ENCODE measurements around the gene NQO2. TPM values are rescaled to one million over a fixed set of nuclear protein-coding genes. Genes with fewer than 3 reads are reported as not detected.

NQO2 gene
- total RNA-seq, 1 experiment from 2014 or later = 26.8 TPM

GRCh38 chr6:2982426-2983117, 17.1 kb upstream of the NQO2 start:
- ChIA-PET CTCF (no interaction called here), POLR2A (ENCODE audit: unreplicated experiment) (interaction anchor here (0.9 kb wide), 1 partner anchor 11 kb away, joined by 5 read pairs; the partner anchor contains the start of gene SERPINB6)
- Histone ChIP-seq H3K4me1 (ENCODE audit: insufficient read depth, low read length) (peaks cover 78% of the 10 kb centered on the region), H3K4me2 (ENCODE audit: low read length) (peak overlapping the region; percentile 49), H3K9me2 (replicated peaks; ENCODE audit: low read length) (no peaks in the 10 kb centered on the region), H4K20me1 (ENCODE audit: low read length) (no peaks in the 10 kb centered on the region), H3K27ac (ENCODE audit: low read length) (peak overlapping the region; percentile 89), H3K27me3 (ENCODE audit: low read length) (no peaks in the 10 kb centered on the region), H3K9me3 (ENCODE audit: low read length) (no peaks in the 10 kb centered on the region), H3K9ac (ENCODE audit: low read length) (peak overlapping the region; percentile 64), H2AFZ (ENCODE audit: low read length) (no peak overlapping the region), H3K79me2 (ENCODE audit: low read length) (no peaks in the 10 kb centered on the region), H3K4me3 (ENCODE audit: low read length) (no peak overlapping the region), H3K36me3 (ENCODE audit: low read depth, low read length) (no peaks in the 10 kb centered on the region), H3F3A (ENCODE audit: low read length, unreplicated experiment) (peaks cover 7% of the 10 kb centered on the region)
- DNase-seq = peak; percentile 56
- TSS peak; percentile 49 for BruUV-seq (replicated peaks)
- intact Hi-C loops (cut with micrococcal nuclease) = loop anchor here (10.0 kb wide), 1 partner anchor 48 kb away; no protein-coding TSS in a partner anchor
- ATAC-seq = no peak
- TF ChIP-seq EZH2 (IDR thresholded peaks at IDR 0.05; ENCODE audit: low read length, unreplicated experiment) = no peak

GRCh38 chr6:2984738-2985406, 14.8 kb upstream of the NQO2 start:
- ATAC-seq = no peak
- H3K4me2 ChIP-seq (ENCODE audit: low read length) = no peak overlapping the region
- H3K79me2 ChIP-seq (ENCODE audit: low read length) = no peaks in the 10 kb centered on the region
- H3K36me3 ChIP-seq (ENCODE audit: low read depth, low read length) = no peaks in the 10 kb centered on the region
- peak overlapping the region; percentile 97 for H3K27ac ChIP-seq (ENCODE audit: low read length)
- H3K9me3 ChIP-seq (ENCODE audit: low read length) = no peaks in the 10 kb centered on the region
- H3K9me2 ChIP-seq (replicated peaks; ENCODE audit: low read length) = no peaks in the 10 kb centered on the region
- no peak for TF ChIP-seq EZH2 (IDR thresholded peaks at IDR 0.05; ENCODE audit: low read length, unreplicated experiment)
- TF ChIP-seq CTCF (conservative IDR thresholded peaks at IDR 0.05; ENCODE audit: low read depth, low read length) = no peak
- no peak for TF ChIP-seq EZH2phosphoT487 (IDR thresholded peaks at IDR 0.05; ENCODE audit: borderline replicate concordance, low read length)
- peak overlapping the region; percentile 49 for H3K9ac ChIP-seq (ENCODE audit: low read length)
- DNase-seq = no peak
- H3K4me1 ChIP-seq (ENCODE audit: insufficient read depth, low read length) = peaks cover 77% of the 10 kb centered on the region
- no peak overlapping the region for H3K4me3 ChIP-seq (ENCODE audit: low read length)
- ChIA-PET CTCF (no interaction called here), POLR2A (ENCODE audit: unreplicated experiment) (no interaction called here)
- no peaks in the 10 kb centered on the region for H4K20me1 ChIP-seq (ENCODE audit: low read length)
- H3F3A ChIP-seq (ENCODE audit: low read length, unreplicated experiment) = peaks cover 17% of the 10 kb centered on the region
- H2AFZ ChIP-seq (ENCODE audit: low read length) = no peak overlapping the region
- intact Hi-C loops (cut with micrococcal nuclease) = loop anchor here (10.0 kb wide), 1 partner anchor 50 kb away; no protein-coding TSS in a partner anchor
- no peaks in the 10 kb centered on the region for H3K27me3 ChIP-seq (ENCODE audit: low read length)
- BruUV-seq (replicated peaks) = no TSS peak

- Histone ChIP-seq H3K79me2 (ENCODE audit: low read length) (no peaks in the 10 kb centered on the region), H3K4me2 (ENCODE audit: low read length) (peak overlapping the region; percentile 71), H3K4me3 (ENCODE audit: low read length) (no peak overlapping the region; the same call in 1 of the 2 replicates), H3K9me2 (replicated peaks; ENCODE audit: low read length) (no peaks in the 10 kb centered on the region), H4K20me1 (ENCODE audit: low read length) (no peaks in the 10 kb centered on the region), H3F3A (ENCODE audit: low read length, unreplicated experiment) (peaks cover 17% of the 10 kb centered on the region), H2AFZ (ENCODE audit: low read length) (no peak overlapping the region), H3K9ac (ENCODE audit: low read length) (peak overlapping the region; percentile 95), H3K4me1 (ENCODE audit: insufficient read depth, low read length) (peaks cover 58% of the 10 kb centered on the region), H3K9me3 (ENCODE audit: low read length) (no peaks in the 10 kb centered on the region), H3K36me3 (ENCODE audit: low read depth, low read length) (no peaks in the 10 kb centered on the region), H3K27me3 (ENCODE audit: low read length) (no peaks in the 10 kb centered on the region), H3K27ac (ENCODE audit: low read length) (peak overlapping the region; percentile 97)
- DNase-seq (peak; percentile 92), ATAC-seq (peak; percentile 10)
- POLR2A ChIA-PET (ENCODE audit: unreplicated experiment) = interaction anchor here (0.6 to 1.2 kb wide), 6 partner anchors 26 to 1375 kb away, joined by 3 to 9 read pairs (median 4); no protein-coding TSS in a partner anchor
- CTCF ChIA-PET = interaction anchor here (0.8 to 5.2 kb wide), 4 partner anchors 24 to 196 kb away, joined by 3 to 71 read pairs (median 4); no protein-coding TSS in a partner anchor
- no TSS peak for BruUV-seq (replicated peaks)
- TF ChIP-seq CTCF (conservative IDR thresholded peaks at IDR 0.05; ENCODE audit: low read depth, low read length) = no peak
- no peak for TF ChIP-seq EZH2phosphoT487 (IDR thresholded peaks at IDR 0.05; ENCODE audit: borderline replicate concordance, low read length)
- TF ChIP-seq EZH2 (IDR thresholded peaks at IDR 0.05; ENCODE audit: low read length, unreplicated experiment) = no peak
- intact Hi-C loops (cut with micrococcal nuclease) = loop anchor here (10.0 kb wide), 1 partner anchor 52 kb away; no protein-coding TSS in a partner anchor
Observed at GRCh38 chr6:2986722-2987221, 12.9 kb upstream of the NQO2 start.

Data from PC-3 (cell line).